Measurements from ENCODE around the gene ENC1. TPM values are rescaled to one million over a fixed set of nuclear protein-coding genes. Genes with fewer than 3 reads are reported as not detected.

ENC1 gene
- total RNA-seq, 1 donor from 2014 or later: 3.8 TPM

DNA sequence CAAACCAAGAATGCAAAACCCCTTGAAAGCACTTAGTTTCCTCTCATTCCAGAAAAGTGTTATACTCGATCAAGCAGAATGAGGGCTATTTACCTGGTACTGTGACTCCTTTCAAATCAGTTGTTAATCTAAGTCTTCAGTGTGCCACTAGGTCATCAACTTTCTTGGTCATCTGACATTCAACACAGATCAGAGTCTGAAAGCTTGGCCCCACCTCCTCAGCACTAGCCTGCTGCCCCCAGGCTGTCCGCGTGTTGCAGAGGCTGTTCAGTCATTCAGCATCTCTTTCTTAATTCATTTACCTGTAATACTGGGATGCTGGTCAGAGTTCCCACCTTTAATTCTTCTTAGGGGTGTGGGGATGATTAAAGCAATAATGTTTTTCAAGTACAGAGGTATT is 28.5 kb downstream of the ENC1 start:
- no peaks in the 10 kb centered on the region for H3K36me3 ChIP-seq
- no peak overlapping the region for H3K27ac ChIP-seq (replicated peaks)
- TF ChIP-seq, protein P1, sequence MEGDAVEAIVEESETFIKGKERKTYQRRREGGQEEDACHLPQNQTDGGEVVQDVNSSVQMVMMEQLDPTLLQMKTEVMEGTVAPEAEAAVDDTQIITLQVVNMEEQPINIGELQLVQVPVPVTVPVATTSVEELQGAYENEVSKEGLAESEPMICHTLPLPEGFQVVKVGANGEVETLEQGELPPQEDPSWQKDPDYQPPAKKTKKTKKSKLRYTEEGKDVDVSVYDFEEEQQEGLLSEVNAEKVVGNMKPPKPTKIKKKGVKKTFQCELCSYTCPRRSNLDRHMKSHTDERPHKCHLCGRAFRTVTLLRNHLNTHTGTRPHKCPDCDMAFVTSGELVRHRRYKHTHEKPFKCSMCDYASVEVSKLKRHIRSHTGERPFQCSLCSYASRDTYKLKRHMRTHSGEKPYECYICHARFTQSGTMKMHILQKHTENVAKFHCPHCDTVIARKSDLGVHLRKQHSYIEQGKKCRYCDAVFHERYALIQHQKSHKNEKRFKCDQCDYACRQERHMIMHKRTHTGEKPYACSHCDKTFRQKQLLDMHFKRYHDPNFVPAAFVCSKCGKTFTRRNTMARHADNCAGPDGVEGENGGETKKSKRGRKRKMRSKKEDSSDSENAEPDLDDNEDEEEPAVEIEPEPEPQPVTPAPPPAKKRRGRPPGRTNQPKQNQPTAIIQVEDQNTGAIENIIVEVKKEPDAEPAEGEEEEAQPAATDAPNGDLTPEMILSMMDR (IDR thresholded peaks at IDR 0.05; ENCODE audit: borderline replicate concordance): no peak
- no peaks in the 10 kb centered on the region for H3K4me1 ChIP-seq
- H3K27me3 ChIP-seq (ENCODE audit: low read depth): peaks cover 9% of the 10 kb centered on the region
- DNase-seq: no peak
- intact Hi-C loops (cut with micrococcal nuclease): no loop called here
- H3K9me3 ChIP-seq (replicated peaks): no peaks in the 10 kb centered on the region
- H3K4me3 ChIP-seq: no peak overlapping the region

DNA sequence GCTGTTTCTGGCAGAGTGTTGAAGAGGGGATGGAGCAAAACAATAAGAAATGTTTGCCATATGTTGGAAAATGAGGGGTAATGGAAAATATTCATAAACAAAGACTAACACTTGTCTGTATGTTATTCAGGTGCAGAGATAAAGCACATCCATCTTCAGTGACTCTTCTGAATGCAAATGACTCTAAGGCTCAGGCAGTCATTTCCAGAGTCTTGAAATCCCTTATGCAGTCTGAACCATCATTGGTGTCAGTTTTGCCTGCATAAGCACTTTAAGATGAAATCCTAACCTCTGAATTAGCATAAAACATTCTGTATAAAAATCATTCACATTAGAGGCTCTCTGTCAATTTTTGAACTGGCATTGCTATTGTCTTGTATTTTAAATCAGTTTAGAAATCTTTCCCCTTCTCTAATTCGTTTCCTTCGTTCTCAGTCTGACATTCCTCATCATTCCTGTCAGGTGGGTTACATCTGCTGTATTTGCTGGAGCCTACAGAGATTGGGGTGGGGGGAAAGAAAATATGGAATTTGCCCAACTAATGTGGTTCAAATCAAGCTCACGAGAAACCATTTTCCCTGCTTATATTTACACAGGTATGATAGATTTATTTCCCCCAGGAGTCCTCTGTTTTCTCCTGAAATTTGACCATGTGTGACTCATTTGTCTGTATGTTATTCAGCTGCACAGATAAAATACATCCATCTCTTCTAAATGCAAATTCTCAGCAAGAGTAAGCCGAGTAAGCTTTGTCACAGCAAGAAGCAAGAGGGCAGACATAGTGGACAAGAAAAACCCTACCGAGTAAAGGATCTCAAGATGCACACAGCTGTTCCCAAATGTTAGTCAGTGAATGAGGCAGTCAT is 31.6 kb downstream of the ENC1 start:
- Histone ChIP-seq H3K9me3 (replicated peaks) (no peaks in the 10 kb centered on the region), H3K36me3 (no peaks in the 10 kb centered on the region), H3K4me3 (no peak overlapping the region), H3K27ac (replicated peaks) (no peak overlapping the region), H3K4me1 (no peaks in the 10 kb centered on the region), H3K27me3 (ENCODE audit: low read depth) (peaks cover 4% of the 10 kb centered on the region)
- no peak for DNase-seq
- TF ChIP-seq, protein P1 (IDR thresholded peaks at IDR 0.05; ENCODE audit: borderline replicate concordance): no peak
- intact Hi-C loops (cut with micrococcal nuclease): no loop called here

DNA sequence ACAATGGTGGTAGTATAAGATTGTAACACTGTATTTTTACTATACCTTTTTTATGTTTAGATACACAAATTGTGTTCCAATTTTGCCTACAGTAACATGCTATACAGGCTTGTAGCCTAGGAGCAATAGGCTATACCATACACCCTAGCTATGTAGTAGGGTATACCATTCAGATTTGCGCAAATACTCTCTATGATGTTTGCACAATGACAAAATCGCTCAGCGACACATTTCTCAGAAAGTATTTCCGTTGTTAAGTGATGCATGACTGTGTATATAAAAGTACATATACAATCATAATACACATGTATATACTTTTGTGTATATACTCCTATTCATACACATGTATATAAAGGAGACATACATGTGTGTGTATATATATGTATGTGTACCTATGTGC is 34.8 kb downstream of the ENC1 start:
- H3K27ac ChIP-seq (replicated peaks): no peak overlapping the region
- no peak overlapping the region for H3K4me3 ChIP-seq
- intact Hi-C loops (cut with micrococcal nuclease): no loop called here
- H3K9me3 ChIP-seq (replicated peaks): no peaks in the 10 kb centered on the region
- no peak for DNase-seq
- H3K27me3 ChIP-seq (ENCODE audit: low read depth): no peaks in the 10 kb centered on the region
- peaks cover 3% of the 10 kb centered on the region for H3K4me1 ChIP-seq
- H3K36me3 ChIP-seq: no peaks in the 10 kb centered on the region
- TF ChIP-seq, protein P1 (IDR thresholded peaks at IDR 0.05; ENCODE audit: borderline replicate concordance): no peak

DNA sequence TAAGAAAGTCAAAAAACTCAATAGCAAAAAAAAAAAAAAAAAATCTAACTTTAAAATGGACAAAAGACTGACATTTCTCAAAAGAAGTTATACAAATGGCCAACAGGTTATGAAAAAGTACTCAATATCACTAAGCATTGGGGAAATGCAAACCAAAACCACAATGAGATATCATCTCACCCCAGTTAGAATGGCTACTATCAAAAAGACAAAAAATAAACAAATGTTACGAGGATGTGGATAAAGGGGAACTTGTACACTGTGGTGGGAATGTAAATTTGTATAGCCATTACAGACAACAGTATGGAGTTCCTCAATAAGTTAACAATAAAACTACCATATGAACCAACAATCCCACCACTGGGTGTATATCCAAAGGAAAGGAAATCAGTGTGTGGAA is 37.2 kb downstream of the ENC1 start:
- no peak for DNase-seq
- no peaks in the 10 kb centered on the region for H3K36me3 ChIP-seq
- H3K4me1 ChIP-seq: peaks cover 3% of the 10 kb centered on the region
- TF ChIP-seq, protein P1 (IDR thresholded peaks at IDR 0.05; ENCODE audit: borderline replicate concordance): no peak
- intact Hi-C loops (cut with micrococcal nuclease): no loop called here
- no peaks in the 10 kb centered on the region for H3K9me3 ChIP-seq (replicated peaks)
- H3K27me3 ChIP-seq (ENCODE audit: low read depth): no peaks in the 10 kb centered on the region
- no peak overlapping the region for H3K4me3 ChIP-seq
- no peak overlapping the region for H3K27ac ChIP-seq (replicated peaks)

DNA sequence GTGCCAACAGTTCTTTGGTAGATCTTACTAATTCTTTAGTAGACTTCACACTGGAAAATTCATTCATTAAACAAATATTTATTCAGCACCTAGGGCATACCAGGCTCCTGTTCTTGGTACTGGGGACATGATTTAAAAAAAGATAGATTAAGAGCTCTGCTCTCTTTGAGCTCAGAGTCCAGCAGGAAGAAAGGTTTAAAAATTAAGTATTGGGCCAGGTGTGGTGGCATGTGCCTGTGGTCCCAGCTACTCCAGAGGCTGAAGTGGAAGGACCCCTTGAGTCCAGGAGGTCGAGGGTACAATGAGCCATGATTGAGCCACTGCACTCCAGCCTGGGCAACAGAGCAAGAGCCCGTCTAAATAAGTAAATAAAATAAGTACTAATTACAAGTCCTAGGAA is 41.4 kb downstream of the ENC1 start:
- no peaks in the 10 kb centered on the region for H3K9me3 ChIP-seq (replicated peaks)
- intact Hi-C loops (cut with micrococcal nuclease): no loop called here
- no peak for DNase-seq
- H3K4me1 ChIP-seq: peaks cover 15% of the 10 kb centered on the region
- H3K27me3 ChIP-seq (ENCODE audit: low read depth): no peaks in the 10 kb centered on the region
- TF ChIP-seq, protein P1 (IDR thresholded peaks at IDR 0.05; ENCODE audit: borderline replicate concordance): no peak
- no peaks in the 10 kb centered on the region for H3K36me3 ChIP-seq
- no peak overlapping the region for H3K27ac ChIP-seq (replicated peaks)
- H3K4me3 ChIP-seq: no peak overlapping the region
